HEK293T (cell line): Measurements from ENCODE around the gene APOA5.

Source experiments
- BHLHE40 ChIP-seq: fragments of 450-650 bp; IDR thresholded peaks from 2 replicates; pipeline ENCODE4 v1.6.1; 2016; ENCODE audit warnings: mild to moderate bottlenecking, moderate library complexity, borderline replicate concordance
- ELF4 ChIP-seq: fragments of 450-650 bp; IDR thresholded peaks from 2 replicates; pipeline ENCODE4 v1.6.1; 2017; ENCODE audit warnings: antibody characterized with exemption
- FOXM1 ChIP-seq: fragments of 450-650 bp; IDR thresholded peaks from 2 replicates; pipeline ENCODE4 v1.6.1; 2017; ENCODE audit warnings: mild to moderate bottlenecking, borderline replicate concordance
- L3MBTL2 ChIP-seq: fragments of 450-650 bp; conservative IDR thresholded peaks from 2 replicates; pipeline ENCODE4 v1.6.1; 2016; ENCODE audit warnings: mild to moderate bottlenecking
- SP1 ChIP-seq: fragments of 450-650 bp; IDR thresholded peaks from 2 replicates; pipeline ENCODE4 v1.6.1; 2017
- TARDBP ChIP-seq: fragments of 450-650 bp; IDR thresholded peaks from 2 replicates; pipeline ENCODE4 v1.6.1; 2016

DNA sequence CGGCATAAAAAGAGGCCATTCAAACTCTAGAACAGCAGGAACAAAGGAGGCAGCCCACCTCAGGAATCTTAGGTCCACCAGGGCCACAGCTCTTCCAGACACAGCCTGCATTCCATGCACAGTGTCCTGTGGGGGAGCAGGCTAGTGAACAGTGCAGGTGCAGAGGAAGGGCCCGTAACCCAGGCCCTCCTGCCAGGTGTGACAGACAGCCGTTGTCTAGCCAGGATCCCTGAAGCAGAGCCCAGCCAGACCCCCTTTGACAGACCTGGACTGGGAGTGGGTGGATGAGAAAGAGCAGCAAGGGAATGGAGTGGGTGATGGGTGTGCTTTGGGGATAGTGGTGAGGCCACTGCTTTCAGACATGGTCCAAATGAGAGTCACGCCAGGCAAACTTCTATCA is 2.7 kb downstream of the APOA5 start:
- TF ChIP-seq L3MBTL2 (no peak), FOXM1 (no peak), BHLHE40 (no peak), SP1 (no peak), ELF4 (no peak), TARDBP (no peak)
